ENCODE data around the gene LCE1A.

Gene LCE1A, protein sequence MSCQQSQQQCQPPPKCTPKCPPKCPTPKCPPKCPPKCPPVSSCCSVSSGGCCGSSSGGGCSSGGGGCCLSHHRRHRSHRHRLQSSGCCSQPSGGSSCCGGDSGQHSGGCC

DNA sequence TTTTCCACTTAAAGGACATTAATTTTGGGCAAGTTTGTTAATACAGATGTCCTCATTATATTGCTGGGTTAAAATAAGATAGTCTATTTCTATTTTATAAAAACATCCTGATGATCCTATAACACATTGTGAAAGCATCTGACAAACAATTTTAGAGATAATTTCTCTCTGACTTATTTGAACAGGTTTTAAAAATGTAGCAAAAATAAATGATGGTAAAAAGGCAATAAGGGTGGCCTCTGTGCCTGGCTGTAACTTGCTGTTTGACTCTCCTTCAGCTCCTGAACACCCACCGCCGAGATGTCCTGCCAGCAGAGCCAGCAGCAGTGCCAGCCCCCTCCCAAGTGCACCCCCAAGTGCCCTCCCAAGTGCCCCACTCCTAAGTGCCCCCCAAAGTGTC is at the start of gene LCE1A:
TSS of gene LCE1A (plus strand) at position 301 of the 400 bp plus-strand sequence. CDS start at position 301, 0 bp downstream.
- DNase-seq, result no peak

DNA sequence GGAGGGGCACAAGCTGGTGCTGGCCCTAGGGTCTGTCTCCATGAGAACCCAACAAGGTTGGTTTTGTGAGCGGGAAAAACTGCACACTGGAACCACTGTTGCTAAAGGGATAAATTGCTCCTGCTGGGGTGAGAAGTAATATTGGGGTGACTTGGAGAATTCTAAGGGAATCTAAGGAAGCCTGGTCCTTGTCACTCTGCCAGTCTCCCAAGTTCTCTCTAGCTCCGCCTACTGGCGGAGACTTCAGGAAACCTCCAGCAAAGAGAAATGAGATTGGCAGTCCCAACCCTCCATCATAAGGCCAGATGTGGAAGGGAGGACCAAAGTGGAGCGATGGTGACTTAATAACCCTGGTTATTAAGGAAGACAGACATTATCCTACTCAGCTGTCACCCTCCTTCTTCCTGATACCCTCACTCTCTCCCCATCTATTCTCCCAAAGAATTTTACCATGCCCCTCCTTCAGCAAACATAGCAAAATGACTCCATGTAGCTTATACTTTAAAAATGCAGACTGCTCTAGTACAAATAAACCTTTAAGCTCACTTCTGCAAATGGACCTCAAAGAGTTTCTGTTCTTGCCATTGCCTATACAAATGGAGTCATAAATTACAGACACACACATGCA is 49.6 kb upstream of the LCE1A start:
- peak; percentile 15 for DNase-seq

DNA sequence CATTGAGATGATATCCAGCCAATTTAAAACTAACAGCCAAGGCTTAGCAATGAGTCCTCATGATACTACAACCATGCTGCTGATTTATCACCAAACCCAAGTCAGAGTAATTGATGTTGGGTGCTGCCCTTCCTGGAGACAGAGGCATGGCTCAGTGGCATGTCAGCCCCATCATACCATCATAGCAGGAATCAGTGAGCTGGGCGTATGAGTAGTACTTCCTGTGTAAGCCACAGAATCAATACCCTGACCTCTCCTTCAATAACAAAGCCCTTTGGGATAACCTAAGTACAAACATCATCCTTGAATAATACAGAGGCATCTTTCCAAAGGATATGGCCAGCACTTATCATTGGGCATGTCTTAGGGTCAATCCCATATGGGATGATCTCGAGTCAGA is 44.2 kb upstream of the LCE1A start:
- DNase-seq, result no peak

DNA sequence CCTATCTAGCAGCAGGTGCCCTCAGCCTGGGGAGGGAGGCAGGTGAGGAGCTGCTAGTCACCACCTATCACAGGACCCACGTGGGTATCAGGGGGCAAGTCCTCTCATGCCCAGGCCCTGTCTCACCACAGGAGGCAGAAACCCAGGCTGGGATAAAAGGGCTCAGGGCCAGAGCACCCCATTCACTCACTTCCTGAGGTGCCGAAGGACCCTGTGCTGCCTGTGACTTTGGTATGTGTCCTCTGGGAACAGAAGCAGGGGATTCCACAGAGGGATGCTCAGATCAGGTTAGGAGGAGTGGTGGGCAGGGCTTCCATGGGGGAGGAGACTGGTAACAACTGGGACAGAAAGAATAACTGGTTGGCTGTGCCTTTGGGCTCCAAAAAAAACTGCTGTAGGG is 41.2 kb upstream of the LCE1A start, which contains the start of gene LCE1E:
TSS of gene LCE1E (plus strand) at position 181 of the 400 bp plus-strand sequence. CDS start 1,043 bp downstream, outside the sequence.
- no peak for DNase-seq

DNA sequence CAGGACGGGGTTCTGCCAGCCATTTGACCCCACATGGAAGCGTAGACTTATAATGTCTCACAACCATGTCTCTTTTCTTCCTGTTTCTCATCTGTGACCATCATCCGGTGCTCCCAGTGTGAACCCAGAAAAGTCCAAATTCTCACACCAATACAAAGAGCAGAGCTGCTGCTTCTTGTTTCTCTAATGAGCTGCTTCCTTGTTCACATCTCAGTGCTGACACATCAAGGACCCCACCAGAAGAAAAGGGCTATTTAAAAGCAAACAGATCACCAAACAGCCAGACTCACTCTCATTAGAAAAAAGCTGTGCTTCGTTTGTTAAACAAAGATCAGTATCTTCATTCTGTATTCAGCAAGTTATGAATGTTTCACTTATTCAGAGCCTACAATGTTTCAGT is 31.6 kb upstream of the LCE1A start:
- no peak for DNase-seq

DNA sequence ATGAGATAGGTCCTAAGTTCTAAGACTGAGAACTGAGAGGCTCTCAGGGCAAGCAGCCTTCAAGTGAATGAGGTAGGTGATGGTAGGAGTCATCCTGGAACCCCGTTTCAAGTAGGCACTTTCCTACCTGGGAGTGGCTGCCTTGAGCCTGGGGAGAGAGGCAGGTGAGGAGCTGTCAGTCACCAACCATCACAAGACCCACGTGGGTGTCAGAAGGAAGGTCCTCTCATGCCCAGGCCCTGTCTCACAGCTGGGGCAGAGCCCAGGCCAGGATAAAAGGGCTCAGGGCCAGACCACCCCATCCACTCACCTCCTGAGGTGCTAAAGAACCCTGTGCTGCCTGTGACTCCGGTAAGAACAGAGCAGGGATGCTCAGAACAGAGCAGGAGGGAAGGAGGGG is 30.9 kb upstream of the LCE1A start, which contains the start of gene LCE1D:
TSS of gene LCE1D (plus strand) at position 301 of the 400 bp plus-strand sequence. CDS start 1,074 bp downstream, outside the sequence.
- DNase-seq, result no peak

DNA sequence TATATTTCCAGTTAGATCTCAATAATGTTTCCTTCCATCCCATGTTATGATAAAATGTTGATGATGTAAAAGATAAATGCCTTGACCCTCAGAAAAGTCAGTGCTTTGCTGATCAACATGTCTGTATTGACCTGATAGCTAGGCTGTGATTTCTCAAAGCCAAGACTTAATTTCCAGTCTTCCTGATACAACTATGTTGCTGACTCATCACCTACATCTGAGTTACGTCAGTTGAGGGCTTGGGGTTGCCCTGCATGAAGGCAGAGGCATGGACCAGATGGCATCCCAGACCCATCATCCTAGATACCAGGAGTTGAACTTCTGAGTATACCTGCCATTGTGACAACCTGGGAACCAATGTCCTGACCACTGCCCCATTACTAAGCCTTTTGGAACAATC is 25.9 kb upstream of the LCE1A start:
- no peak for DNase-seq

DNA sequence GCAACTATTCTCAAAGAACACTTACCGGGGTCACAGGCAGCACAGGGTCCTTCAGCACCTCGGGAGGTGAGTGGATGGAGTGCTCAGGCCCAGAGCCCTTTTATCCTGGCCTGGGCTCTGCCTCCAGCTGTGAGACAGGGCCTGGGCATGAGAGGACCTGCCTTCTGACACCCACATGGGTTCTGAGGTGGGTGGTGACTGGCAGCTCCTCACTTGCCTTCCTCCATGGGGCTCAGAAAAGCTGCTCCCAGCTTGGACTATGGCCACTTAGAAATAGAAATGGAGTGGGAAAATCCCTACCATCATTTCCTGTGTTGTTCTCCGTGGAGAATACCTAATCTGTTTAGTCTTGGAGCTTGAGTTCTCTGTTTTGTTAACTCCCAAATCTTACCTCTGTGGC is 20.7 kb upstream of the LCE1A start, which contains the start of gene LCE1C:
TSS of gene LCE1C (minus strand) at position 76 of the 400 bp plus-strand sequence. CDS start 1,173 bp downstream, outside the sequence.
- DNase-seq, result no peak

DNA sequence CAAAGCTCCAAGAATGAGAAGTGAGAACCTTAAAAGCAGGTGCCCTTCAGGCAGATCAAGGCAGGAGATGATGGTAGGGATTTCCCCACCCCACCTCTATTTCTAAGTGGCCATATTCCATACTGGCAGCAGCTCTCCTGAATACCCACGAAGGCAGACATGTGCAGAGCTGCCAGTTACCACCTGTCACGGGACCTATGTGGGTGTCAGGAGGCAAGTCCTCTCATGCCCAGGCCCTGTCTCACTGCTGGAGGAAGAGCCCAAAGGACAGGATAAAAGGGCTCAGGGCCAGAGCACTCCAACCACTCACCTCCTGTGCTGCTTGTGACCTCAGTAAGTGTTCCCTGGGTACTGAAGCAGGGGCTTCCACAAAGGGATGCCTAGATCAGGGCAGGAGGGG is 16.2 kb upstream of the LCE1A start:
- DNase-seq, result no peak

DNA sequence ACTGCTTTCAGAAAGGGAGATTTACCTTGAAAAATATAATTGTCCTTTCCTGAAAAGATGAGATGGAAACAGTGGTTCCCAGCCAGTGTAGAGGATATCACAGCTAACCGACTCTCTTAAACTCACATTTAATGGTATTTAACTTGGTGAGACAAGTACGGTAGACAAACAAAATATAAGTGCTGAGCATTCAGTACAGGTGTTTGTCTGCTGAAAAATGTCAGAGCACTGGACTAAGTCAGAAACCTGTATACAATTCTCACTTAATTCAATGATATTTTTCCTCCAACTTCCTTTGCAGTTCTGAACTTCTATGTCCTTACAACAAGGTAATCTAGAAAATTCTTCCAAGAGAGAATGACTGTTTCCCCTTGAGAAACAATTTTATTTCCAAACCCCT is 15.6 kb upstream of the LCE1A start, which contains the start of gene LCE1B:
TSS of gene LCE1B (plus strand) at position 301 of the 400 bp plus-strand sequence. CDS start 476 bp downstream, outside the sequence.
- no peak for DNase-seq

DNA sequence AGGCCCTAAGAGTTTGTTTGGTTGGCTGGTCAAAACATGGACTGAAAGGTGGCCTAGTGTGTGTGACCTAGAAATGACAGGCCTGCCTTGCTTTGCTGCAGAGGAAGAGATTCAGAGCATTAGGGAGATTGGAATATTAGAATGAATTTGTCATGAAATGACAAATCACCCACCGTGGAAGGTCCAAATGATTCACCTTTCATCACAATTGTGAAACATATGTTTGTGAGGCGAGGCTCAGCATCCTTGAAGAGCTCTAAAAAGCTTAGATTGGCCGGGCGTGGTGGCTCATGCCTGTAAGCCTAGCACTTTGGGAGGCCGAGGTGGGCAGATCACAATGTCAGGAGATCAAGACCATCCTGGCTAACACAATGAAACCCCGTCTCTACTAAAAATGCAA is 10.0 kb upstream of the LCE1A start:
- no peak for DNase-seq

DNA sequence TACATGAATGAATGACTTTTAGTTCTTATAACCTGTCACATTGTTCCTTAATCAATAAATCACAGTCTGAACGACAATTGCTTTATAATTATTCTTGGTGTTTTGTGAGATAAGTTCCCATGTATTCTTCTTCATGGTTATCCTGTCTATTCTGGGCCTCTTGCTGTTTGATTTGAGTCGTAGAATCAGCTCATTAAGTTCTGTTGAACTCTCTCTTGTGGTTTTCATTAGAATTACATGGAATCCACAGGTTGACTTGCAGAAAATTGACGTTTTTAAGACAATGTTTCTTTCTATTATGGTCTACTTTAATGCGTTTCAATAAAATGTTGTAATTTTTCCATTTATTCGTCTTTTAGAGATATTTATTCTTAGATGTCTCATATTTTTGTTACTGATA is 4.0 kb upstream of the LCE1A start:
- DNase-seq, result no peak

DNA sequence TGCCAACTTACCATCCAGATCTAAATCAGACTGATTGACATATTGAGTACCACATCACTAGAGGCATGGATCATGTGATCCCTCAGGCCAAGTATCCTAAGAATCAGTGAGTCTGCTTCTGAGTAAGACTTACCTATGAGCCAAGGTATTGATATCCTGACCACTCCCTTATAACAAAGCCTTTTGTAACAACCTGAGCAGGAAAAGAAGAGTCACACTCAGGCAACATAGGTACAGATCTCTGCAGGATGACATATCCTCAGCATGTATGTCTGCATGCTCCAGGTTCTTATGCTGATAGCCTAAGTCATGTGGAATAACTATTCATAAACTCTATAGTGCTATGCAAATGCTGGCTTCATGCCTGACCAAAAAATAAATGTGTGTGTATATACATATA is 2.3 kb upstream of the LCE1A start:
- DNase-seq, result no peak

DNA sequence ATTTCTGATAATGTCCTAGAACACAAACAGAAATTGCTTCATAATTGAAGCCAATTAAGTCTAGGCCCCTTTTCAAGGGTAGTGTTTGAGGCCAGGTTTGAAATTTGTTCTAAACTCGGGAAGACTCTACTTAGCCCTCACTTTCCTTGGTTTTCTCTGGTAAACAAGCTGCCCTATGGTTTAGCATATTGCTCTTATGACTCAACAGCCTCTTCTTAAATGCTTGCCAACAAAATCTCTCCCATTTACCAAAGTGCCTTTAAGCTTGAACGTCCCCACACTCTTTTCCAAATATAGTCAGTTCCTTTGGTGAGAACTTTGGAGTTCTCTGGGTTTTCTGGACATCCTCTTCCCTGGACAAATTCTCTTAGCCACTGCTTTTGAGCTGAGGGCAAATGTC is 9.6 kb downstream of the LCE1A start:
- no peak for DNase-seq

DNA sequence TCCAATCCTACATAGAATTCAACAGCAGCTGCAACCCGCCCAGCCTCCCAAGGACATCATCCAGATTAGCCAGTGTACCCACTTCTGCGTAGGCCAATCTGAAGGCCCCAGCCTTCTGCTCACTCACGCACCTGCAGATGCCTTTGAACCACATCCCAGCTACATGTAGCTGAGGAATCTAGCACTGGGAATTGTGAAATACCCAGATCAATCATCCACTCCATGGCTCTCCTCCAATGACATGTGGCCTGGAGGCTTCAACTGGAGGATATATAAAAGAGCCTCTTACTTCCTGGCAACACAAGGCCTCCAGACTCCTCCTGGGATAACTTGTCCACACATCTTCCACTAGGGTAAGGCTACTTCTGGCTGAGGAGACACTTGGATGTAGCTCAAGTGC is 15.3 kb downstream of the LCE1A start, which contains the start of gene LCE6A:
TSS of gene LCE6A (plus strand) at position 301 of the 400 bp plus-strand sequence. CDS start 665 bp downstream, outside the sequence.
- DNase-seq, result no peak

DNA sequence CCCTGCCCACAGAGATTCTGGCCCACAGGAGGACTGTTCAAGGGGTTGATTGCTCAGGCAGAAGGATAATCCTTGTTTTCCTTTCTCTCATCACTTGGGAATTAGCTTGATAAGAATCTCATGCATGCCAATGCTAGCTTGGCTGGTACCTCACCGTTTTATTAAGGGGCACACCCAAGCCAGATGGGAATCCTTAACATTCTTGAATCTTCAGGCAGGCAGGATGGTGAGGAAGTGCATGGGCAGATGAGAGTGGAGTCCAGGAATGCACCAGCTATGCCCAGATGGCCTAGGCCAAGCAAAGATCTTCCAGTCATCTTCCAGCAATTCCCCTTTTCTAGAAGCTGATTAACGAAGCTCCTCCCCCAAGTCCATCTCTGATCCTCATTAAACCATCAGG is 28.4 kb downstream of the LCE1A start:
- DNase-seq, result no peak

DNA sequence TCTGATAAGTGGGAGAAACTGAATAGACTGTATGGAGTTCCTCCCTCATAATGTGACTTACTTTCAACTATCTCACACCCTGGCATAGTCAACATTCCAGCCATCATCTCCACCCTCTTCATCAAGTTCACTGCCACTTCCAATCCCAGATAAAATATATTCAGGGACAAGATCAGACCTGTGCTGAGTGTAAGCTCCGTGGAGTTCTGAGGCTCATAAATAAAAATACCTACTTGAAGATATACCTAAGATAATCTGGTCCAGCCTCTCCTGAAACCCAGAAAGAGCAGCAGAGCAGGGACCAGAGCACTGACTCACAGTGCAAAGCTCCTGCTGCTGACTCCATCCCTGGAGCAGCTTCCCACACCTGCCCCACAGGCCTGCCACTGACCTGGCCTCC is 30.8 kb downstream of the LCE1A start:
- no peak for DNase-seq

DNA sequence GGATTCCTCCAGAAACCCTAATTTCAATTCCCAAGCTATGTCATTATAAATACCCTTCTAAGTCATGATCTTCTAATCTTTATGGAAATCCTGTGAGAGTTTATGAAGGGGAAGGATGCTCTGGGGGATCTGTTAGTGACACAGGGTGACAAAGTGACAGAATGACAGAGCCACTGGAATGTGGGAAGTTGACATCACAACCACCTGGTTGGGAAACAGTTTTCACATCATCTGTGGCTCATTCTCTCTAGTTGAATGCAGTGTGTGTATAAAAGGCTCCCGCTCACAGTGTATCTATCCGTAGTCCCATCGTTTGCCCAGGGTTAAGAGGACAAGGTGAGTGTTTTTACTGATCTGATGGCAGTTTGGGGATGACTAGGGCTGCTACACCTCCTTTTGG is 32.4 kb downstream of the LCE1A start, which contains the start of gene LCE7A:
TSS of gene LCE7A (plus strand) at position 301 of the 400 bp plus-strand sequence. CDS start 702 bp downstream, outside the sequence.
- DNase-seq, result no peak

DNA sequence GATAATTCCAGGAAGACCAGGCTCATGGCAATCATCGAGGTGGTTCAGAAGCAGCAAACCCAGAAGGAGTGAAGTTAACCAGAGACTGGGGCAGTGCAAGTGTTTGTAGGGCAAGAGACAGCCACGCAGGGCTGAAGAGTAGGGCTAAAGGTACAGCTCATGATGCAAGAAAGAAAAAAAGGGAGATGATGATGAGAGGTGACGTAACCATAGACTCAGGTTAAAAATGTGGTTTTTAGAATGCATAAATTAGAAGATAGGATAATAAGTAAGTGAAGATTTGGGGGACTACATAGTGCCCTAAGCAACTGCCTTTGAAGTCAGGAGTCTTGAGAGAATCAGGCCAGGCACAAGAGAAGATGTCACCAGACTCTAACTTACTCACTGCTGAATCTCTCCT is 32.9 kb downstream of the LCE1A start:
- no peak for DNase-seq

DNA sequence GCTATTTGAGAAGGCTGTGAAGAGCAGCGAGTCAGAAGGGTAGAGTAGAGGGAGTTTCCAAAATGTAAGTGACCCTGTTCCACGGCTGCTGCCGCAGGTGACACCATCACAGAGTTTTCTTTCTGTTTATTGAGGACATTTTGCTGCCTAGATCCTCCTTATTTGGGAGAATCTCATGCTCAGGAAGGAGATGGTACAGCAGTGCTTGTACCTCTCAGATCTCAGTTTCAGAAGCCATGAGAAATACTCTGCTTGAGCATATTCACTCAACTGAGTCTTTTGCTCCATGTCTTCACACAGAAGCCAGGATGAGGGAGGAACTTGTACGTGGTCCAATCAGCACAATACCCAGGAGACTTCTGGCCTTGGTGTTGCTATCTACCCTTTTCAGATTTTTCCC is 34.1 kb downstream of the LCE1A start:
- no peak for DNase-seq

DNA sequence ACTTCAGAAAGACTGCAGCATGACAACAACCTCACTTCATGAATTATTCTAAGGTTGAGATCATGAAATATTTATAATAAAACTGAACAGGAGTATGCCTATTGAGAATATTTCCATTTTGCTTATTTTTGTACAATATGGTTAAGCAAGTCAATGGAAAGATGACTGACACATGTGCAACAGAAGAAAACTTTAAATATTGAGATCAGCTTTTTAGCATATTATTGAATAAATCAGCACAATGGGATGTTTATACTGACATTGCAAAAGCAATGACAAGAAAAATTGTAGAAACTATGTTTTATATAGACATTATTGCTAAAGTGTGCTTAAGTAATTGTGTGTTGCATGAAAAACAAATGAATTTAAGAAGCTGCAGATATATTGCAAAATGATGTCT is 37.2 kb downstream of the LCE1A start:
- no peak for DNase-seq

DNA sequence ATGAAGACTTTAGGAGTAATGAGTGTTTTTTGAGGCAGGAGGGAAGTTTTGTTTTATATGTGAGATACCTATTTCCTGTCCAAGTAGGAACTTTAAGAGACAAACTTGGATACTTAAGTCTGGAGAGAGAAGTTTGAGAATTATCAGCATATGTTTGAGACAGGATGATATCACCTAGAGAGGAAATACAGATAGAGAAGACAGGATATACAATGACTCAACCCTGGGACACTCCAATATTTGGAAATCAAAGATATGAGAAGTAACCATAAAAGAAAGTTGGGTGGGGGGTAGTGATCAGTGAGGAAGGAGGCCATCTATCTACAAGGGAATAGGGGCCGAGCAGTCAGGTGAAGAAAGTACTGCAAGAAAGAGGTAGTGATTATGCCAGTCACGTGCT is 39.0 kb downstream of the LCE1A start:
- no peak for DNase-seq

DNA sequence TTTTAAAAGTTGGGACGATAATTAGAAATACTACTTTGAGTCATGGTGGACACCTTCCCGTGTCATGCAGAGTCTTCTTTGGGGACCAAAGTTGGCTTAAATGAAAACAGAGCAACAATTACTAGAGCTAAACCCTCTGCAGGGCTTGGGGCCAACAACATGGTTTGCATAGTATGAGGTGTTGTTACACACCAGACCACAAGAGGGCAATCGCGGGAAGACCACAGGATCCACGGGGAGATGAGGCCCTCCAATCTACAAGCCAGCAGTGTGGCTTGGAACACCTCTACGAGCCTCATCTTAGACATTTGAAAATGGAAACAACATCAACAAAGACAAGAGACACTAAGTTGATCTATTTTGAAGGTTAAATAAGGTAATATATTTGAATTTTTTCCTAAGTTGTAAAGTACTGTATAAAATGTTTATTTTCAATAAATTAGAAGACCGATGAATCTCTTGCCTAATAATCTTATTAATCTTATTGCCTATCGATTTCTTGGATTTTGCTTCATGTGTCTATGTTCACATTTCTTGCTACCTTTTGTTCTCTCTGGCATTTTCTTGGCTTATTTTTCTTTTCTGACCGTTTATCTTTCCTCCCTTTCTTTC is 42.6 kb downstream of the LCE1A start:
- peak; percentile 74 for DNase-seq

Data from activated CD4-positive, alpha-beta T cell treated with anti-CD3 and anti-CD28 coated beads for 48 hours (primary cell).